OCI-LY3 (cell line): ENCODE results near the gene BZW1.
A peak's percentile ranks its signal among the peaks of the same experiment; 100 is the strongest.
"Not testable (repeated sequence)": the region's sequence is repeated elsewhere in the genome, so short reads cannot be mapped to it uniquely, and the experiment has no call there.

Experiments
- H2AFZ ChIP-seq: fragments of 200-600, 300-600 bp; shearing (Covaris generic); 2 replicates; pipeline ENCODE4 v1.6.0; 2014; ENCODE audit warnings: antibody characterized with exemption, low read depth, low read length
- H3K27ac ChIP-seq: fragments of 200-600, 300-600 bp; sonication (generic); 2 replicates; pipeline ENCODE4 v1.5.1; 2014; ENCODE audit warnings: mild to moderate bottlenecking, low read length, moderate library complexity, mixed read lengths
- H3K27me3 ChIP-seq: fragments of 200-600, 300-600 bp; sonication (generic); 2 replicates; pipeline ENCODE4 v1.6.1; 2014; ENCODE audit warnings: low read depth, low read length, mixed read lengths
- H3K36me3 ChIP-seq: fragments of 200-600, 300-600 bp; sonication (generic); replicated peaks from 2 replicates; pipeline ENCODE3; 2014; ENCODE audit warnings: low read depth, low read length, mixed read lengths
- H3K4me1 ChIP-seq: fragments of 300-600, 200-600 bp; sonication (generic); 2 replicates; pipeline ENCODE4 v1.6.1; 2014; ENCODE audit warnings: low read length, mixed read lengths
- H3K4me2 ChIP-seq: fragments of 200-600, 300-600 bp; sonication (generic); 2 replicates; pipeline ENCODE4 v1.6.1; 2014; ENCODE audit warnings: low read length, mixed read lengths
- H3K4me3 ChIP-seq: fragments of 300-600, 200-600 bp; sonication (generic); 2 replicates; pipeline ENCODE4 v1.5.1; 2014; ENCODE audit warnings: antibody characterized with exemption, mild to moderate bottlenecking, low read length, moderate library complexity
- H3K79me2 ChIP-seq: fragments of 300-600, 200-600 bp; shearing (Covaris generic); 2 replicates; pipeline ENCODE4 v1.6.1; 2014; ENCODE audit warnings: mild to moderate bottlenecking, low read length, mixed read lengths
- H3K9ac ChIP-seq: fragments of 300-600, 200-600 bp; shearing (Covaris generic); 2 replicates; pipeline ENCODE4 v1.6.0; 2014; ENCODE audit warnings: mild to moderate bottlenecking, low read length, moderate library complexity
- H3K9me3 ChIP-seq: fragments of 200-600, 300-600 bp; shearing (Covaris generic); 2 replicates; pipeline ENCODE4 v1.6.1; 2014; ENCODE audit warnings: low read length, mixed read lengths; ENCODE audit not compliant: insufficient read depth
- H4K20me1 ChIP-seq: fragments of 200-600, 300-600 bp; sonication (generic); 2 replicates; pipeline ENCODE4 v1.6.1; 2016; ENCODE audit warnings: low read length, mixed read lengths; ENCODE audit not compliant: insufficient read depth
- CTCF ChIP-seq: fragments of 200-600, 300-600 bp; sonication (generic); IDR thresholded peaks from 2 replicates; pipeline ENCODE4 v1.5.1; 2014; ENCODE audit warnings: antibody characterized with exemption, low read length, low read depth
- EZH2phosphoT487 ChIP-seq: fragments of 200-600 bp; shearing (Covaris generic); IDR thresholded peaks from 2 replicates; pipeline ENCODE4 v1.6.1; 2018; ENCODE audit warnings: antibody characterized with exemption, mixed run types, low read depth

The BZW1 gene

GRCh38 chr2:200810998-200811332 is 745 bp upstream of the BZW1 start:
- H3K9ac ChIP-seq = peak overlapping the region; percentile 87
- H3K79me2 ChIP-seq = peaks cover 41% of the 10 kb centered on the region
- H3K4me1 ChIP-seq = peaks cover 27% of the 10 kb centered on the region
- H3K27me3 ChIP-seq = no peaks in the 10 kb centered on the region
- H3K9me3 ChIP-seq = no peaks in the 10 kb centered on the region
- peaks cover 15% of the 10 kb centered on the region for H4K20me1 ChIP-seq
- peak overlapping the region; percentile 31 for H2AFZ ChIP-seq
- peaks cover 20% of the 10 kb centered on the region for H3K36me3 ChIP-seq
- TF ChIP-seq EZH2phosphoT487 = no peak
- TF ChIP-seq CTCF = no peak
- peak overlapping the region; percentile 67 for H3K4me2 ChIP-seq
- peak overlapping the region; percentile 97 for H3K4me3 ChIP-seq
- no peak overlapping the region for H3K27ac ChIP-seq

- peaks cover 27% of the 10 kb centered on the region for H3K4me1 ChIP-seq
- H3K4me3 ChIP-seq = peak overlapping the region; percentile 97
- H3K9me3 ChIP-seq = no peaks in the 10 kb centered on the region
- H3K9ac ChIP-seq = peak overlapping the region; percentile 87
- H3K79me2 ChIP-seq = peaks cover 42% of the 10 kb centered on the region
- H3K36me3 ChIP-seq = peaks cover 31% of the 10 kb centered on the region
- no peaks in the 10 kb centered on the region for H3K27me3 ChIP-seq
- H2AFZ ChIP-seq = no peak overlapping the region; the same call in 1 of the 2 replicates
- peak overlapping the region; percentile 78 for H3K27ac ChIP-seq
- TF ChIP-seq EZH2phosphoT487 (no peak), CTCF (peak; percentile 70)
- peaks cover 15% of the 10 kb centered on the region for H4K20me1 ChIP-seq
- H3K4me2 ChIP-seq = peak overlapping the region; percentile 100
Measured at GRCh38 chr2:200812122-200813022, 662 bp downstream of the BZW1 start.

- H3K27ac ChIP-seq = 0 out of 2 replicates have a peak overlapping the region, but pooled peaks have one; percentile 3
- no peak overlapping the region for H3K9ac ChIP-seq
- peaks cover 50% of the 10 kb centered on the region for H3K36me3 ChIP-seq
- H2AFZ ChIP-seq = no peak overlapping the region
- peaks cover 15% of the 10 kb centered on the region for H4K20me1 ChIP-seq
- peaks cover 27% of the 10 kb centered on the region for H3K4me1 ChIP-seq
- H3K4me2 ChIP-seq = peak overlapping the region; percentile 100; the same call in 1 of the 2 replicates
- no peaks in the 10 kb centered on the region for H3K27me3 ChIP-seq
- H3K79me2 ChIP-seq = peaks cover 42% of the 10 kb centered on the region
- H3K9me3 ChIP-seq = no peaks in the 10 kb centered on the region
- TF ChIP-seq EZH2phosphoT487 = no peak
- TF ChIP-seq CTCF = no peak
- no peak overlapping the region for H3K4me3 ChIP-seq
Measured at GRCh38 chr2:200814276-200814815, 2.6 kb downstream of the BZW1 start.

GRCh38 chr2:200814917-200815316 is 3.2 kb downstream of the BZW1 start:
- peaks cover 15% of the 10 kb centered on the region for H4K20me1 ChIP-seq

GRCh38 chr2:200818732-200819131 is 7.0 kb downstream of the BZW1 start:
- not testable (repeated sequence) for H3K4me3 ChIP-seq, H3K4me1 ChIP-seq, H3K4me2 ChIP-seq, H3K9me3 ChIP-seq, H3K9ac ChIP-seq, H2AFZ ChIP-seq, H3K27ac ChIP-seq, H4K20me1 ChIP-seq, H3K27me3 ChIP-seq
- peaks cover 70% of the 10 kb centered on the region for H3K36me3 ChIP-seq
- peaks cover 22% of the 10 kb centered on the region for H3K79me2 ChIP-seq

More at GRCh38 chr2:200814917-200815316, 3.2 kb downstream of the BZW1 start:
- TF ChIP-seq EZH2phosphoT487 (no peak), CTCF (no peak)
- Histone ChIP-seq H3K36me3 (peaks cover 53% of the 10 kb centered on the region), H3K27me3 (no peaks in the 10 kb centered on the region), H3K4me3 (no peak overlapping the region), H3K9ac (no peak overlapping the region), H3K27ac (no peak overlapping the region), H3K9me3 (no peaks in the 10 kb centered on the region), H3K4me1 (peaks cover 27% of the 10 kb centered on the region), H3K4me2 (no peak overlapping the region), H2AFZ (no peak overlapping the region), H3K79me2 (peaks cover 42% of the 10 kb centered on the region)
